HCT116 (cell line): ENCODE results near the gene FBH1.

Source experiments
- CEBPB ChIP-seq: IDR thresholded peaks from 2 replicates; pipeline ENCODE4 v1.6.1; 2012; ENCODE audit warnings: low read depth
- POLR2A ChIP-seq: IDR thresholded peaks from 2 replicates; pipeline ENCODE4 v1.7.0; 2011; ENCODE audit warnings: borderline replicate concordance; ENCODE audit not compliant: insufficient read depth, insufficient read length; ENCODE audit errors: extremely low read depth
- POLR2AphosphoS5 ChIP-seq: IDR thresholded peaks from 2 replicates; pipeline ENCODE4 v1.6.1; 2011; ENCODE audit warnings: mild to moderate bottlenecking, low read depth, low read length, moderate library complexity
- YY1 ChIP-seq: IDR thresholded peaks from 2 replicates; pipeline ENCODE4 v1.6.1; 2011; ENCODE audit warnings: low read length, low read depth, moderate library complexity, mild to moderate bottlenecking; ENCODE audit not compliant: insufficient replicate concordance; ENCODE audit errors: extremely low read depth
- TF ChIP-seq, protein P1 (sequence below): IDR thresholded peaks from 2 replicates; pipeline ENCODE4 v1.6.1; 2011; ENCODE audit warnings: mild to moderate bottlenecking, low read length, moderate library complexity; ENCODE audit not compliant: insufficient replicate concordance; ENCODE audit errors: extremely low read depth
- TF ChIP-seq, protein P2 (sequence below), 3 experiments: fragments of 200-600 bp in 1 of 3; sonication (generic) in 1 of 3; IDR thresholded peaks in 2 of 3; conservative IDR thresholded peaks in 1 of 3; 2 replicates each; pipeline ENCODE4 v1.5.1; 2012 to 2017; ENCODE audit warnings: low read depth in 2 of 3, low read length in 2 of 3, antibody characterized with exemption in 1 of 3, borderline replicate concordance in 1 of 3, control low read depth in 1 of 3, mild to moderate bottlenecking in 1 of 3, mixed read lengths in 1 of 3, mixed run types in 1 of 3, moderate library complexity in 1 of 3; ENCODE audit not compliant: insufficient read depth in 1 of 3
- TF ChIP-seq, protein P3 (sequence below): IDR thresholded peaks from 2 replicates; pipeline ENCODE4 v1.6.1; 2012

DNA sequence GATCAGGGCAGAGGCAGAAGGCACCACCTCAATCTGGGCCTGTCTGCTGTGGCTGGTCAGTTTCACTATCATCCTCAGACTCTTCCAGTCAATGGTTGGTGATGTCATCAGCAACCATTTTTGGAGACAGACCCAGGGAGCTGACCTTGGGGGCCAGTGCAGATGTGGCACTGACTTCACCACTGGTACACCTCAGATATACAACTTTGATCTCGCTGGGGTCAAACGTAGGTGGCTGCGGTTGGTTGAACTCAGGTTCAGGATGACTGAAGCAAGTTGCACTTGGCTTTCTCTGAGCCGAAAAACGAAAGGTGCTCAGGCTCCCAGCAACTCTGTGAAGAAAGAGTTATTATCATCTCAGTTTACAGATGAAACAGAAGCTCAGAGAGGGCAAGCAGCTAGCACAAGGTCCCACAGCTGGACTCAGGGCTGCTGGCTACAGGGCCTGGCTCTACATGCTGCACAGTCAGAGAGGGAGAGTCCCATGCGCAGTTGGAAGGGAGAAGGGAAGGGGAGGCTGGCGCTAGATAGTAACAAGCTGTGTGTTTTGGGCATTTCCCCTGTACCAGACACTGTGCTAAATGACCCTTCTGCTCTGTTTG, 27.6 kb upstream of the FBH1 start:
- TF ChIP-seq, protein P1, sequence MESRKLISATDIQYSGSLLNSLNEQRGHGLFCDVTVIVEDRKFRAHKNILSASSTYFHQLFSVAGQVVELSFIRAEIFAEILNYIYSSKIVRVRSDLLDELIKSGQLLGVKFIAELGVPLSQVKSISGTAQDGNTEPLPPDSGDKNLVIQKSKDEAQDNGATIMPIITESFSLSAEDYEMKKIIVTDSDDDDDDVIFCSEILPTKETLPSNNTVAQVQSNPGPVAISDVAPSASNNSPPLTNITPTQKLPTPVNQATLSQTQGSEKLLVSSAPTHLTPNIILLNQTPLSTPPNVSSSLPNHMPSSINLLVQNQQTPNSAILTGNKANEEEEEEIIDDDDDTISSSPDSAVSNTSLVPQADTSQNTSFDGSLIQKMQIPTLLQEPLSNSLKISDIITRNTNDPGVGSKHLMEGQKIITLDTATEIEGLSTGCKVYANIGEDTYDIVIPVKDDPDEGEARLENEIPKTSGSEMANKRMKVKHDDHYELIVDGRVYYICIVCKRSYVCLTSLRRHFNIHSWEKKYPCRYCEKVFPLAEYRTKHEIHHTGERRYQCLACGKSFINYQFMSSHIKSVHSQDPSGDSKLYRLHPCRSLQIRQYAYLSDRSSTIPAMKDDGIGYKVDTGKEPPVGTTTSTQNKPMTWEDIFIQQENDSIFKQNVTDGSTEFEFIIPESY = no peak
- TF ChIP-seq, protein P2, sequence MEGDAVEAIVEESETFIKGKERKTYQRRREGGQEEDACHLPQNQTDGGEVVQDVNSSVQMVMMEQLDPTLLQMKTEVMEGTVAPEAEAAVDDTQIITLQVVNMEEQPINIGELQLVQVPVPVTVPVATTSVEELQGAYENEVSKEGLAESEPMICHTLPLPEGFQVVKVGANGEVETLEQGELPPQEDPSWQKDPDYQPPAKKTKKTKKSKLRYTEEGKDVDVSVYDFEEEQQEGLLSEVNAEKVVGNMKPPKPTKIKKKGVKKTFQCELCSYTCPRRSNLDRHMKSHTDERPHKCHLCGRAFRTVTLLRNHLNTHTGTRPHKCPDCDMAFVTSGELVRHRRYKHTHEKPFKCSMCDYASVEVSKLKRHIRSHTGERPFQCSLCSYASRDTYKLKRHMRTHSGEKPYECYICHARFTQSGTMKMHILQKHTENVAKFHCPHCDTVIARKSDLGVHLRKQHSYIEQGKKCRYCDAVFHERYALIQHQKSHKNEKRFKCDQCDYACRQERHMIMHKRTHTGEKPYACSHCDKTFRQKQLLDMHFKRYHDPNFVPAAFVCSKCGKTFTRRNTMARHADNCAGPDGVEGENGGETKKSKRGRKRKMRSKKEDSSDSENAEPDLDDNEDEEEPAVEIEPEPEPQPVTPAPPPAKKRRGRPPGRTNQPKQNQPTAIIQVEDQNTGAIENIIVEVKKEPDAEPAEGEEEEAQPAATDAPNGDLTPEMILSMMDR (IDR thresholded peaks at IDR 0.05 in 2 of 3, conservative IDR thresholded peaks at IDR 0.05 in 1 of 3; ENCODE audit: borderline replicate concordance in 1 of 3, insufficient read depth in 1 of 3, low read depth in 2 of 3, low read length in 2 of 3) = no peak
- TF ChIP-seq, protein P3, sequence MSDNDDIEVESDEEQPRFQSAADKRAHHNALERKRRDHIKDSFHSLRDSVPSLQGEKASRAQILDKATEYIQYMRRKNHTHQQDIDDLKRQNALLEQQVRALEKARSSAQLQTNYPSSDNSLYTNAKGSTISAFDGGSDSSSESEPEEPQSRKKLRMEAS = no peak
- no peak for TF ChIP-seq POLR2A
- no peak for TF ChIP-seq POLR2AphosphoS5
- TF ChIP-seq CEBPB = no peak
- TF ChIP-seq YY1 = no peak
